SW480 (cell line): ENCODE data around the gene PRKCD.

ENCODE experiments used
- DNase-seq: peaks from one replicate; pipeline ENCODE4 v3.0.0-alpha.2; 2016; ENCODE audit warnings: low spot score

Gene PRKCD

GRCh38 chr3:53155760-53156159 lies 5.2 kb upstream of the PRKCD start:
- no peak for DNase-seq

- DNase-seq, result peak; percentile 21
Observed at GRCh38 chr3:53156368-53156834, 4.6 kb upstream of the PRKCD start.

- DNase-seq, result no peak
Observed at GRCh38 chr3:53157974-53158580, 2.9 kb upstream of the PRKCD start.

GRCh38 chr3:53158765-53159155 lies 2.2 kb upstream of the PRKCD start:
- no peak for DNase-seq

- peak; percentile 85 for DNase-seq
Observed at GRCh38 chr3:53159156-53160060, 1.6 kb upstream of the PRKCD start.

- DNase-seq, result no peak
Observed at GRCh38 chr3:53160061-53160659, 849 bp upstream of the PRKCD start.

GRCh38 chr3:53161450-53161819 lies 426 bp downstream of the PRKCD start:
- DNase-seq, result no peak

- DNase-seq, result no peak
Observed at GRCh38 chr3:53161820-53162671, 1.0 kb downstream of the PRKCD start.

- DNase-seq, result no peak
Observed at GRCh38 chr3:53162672-53163443, 1.8 kb downstream of the PRKCD start.

- DNase-seq, result no peak
Observed at GRCh38 chr3:53163444-53164387, 2.7 kb downstream of the PRKCD start.

GRCh38 chr3:53164911-53165310 lies 3.9 kb downstream of the PRKCD start:
- DNase-seq, result no peak

- DNase-seq, result no peak
Observed at GRCh38 chr3:53166206-53166605, 5.2 kb downstream of the PRKCD start.

GRCh38 chr3:53166781-53167291 lies 5.8 kb downstream of the PRKCD start:
- DNase-seq, result no peak

GRCh38 chr3:53167418-53168174 lies 6.6 kb downstream of the PRKCD start:
- DNase-seq, result no peak

GRCh38 chr3:53168175-53168923 lies 7.3 kb downstream of the PRKCD start:
- DNase-seq, result no peak

- peak; percentile 67 for DNase-seq
Observed at GRCh38 chr3:53169045-53169831, 8.2 kb downstream of the PRKCD start.

GRCh38 chr3:53169832-53170324 lies 8.9 kb downstream of the PRKCD start:
- no peak for DNase-seq
